HG03196 (cell line): ENCODE measurements around the gene FILIP1L.

Experiments used
- ATAC-seq: cut with Tn5 transposase; IDR thresholded peaks from one replicate; pipeline ENCODE4 v1.9.1; 2021; ENCODE audit not compliant: unreplicated experiment

FILIP1L gene

DNA sequence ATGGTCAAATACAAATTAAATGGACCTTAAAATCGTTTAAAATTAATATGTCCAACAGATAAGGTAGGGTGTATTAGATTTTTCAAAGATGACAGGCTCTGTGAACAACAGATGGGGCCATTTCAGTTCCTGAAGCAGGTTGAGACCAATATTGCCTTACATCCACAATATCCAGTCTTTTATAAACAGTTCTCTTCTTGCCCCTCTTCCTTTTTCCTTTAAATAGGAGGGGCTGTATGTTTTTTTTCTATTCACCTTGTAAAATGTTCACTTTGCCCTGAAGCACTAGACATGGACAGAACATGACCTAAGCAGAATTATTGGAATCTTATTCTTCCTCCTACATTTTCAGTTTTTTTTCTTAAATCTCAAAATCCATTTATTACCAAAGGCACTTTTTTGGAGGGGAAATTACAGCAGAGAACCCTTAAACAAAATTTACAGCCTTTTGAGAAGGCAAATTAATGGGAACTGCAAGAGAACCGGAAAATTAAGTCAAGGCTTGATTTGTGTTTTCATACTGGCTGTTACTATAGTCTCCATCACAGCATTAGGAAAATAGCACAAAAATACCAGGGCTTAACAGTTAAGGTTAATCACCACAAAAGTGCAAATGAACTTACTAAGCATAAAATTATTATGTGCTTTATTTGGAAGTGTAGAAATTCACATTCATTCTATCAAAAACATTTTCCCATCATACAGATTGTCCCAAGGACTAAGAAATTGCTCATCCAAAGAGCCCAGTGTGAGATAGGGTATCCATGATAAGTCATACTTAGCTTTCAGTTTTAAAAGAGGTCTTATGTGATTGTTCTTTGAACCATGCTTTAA, 240.8 kb downstream of the FILIP1L start:
- ATAC-seq: no peak

DNA sequence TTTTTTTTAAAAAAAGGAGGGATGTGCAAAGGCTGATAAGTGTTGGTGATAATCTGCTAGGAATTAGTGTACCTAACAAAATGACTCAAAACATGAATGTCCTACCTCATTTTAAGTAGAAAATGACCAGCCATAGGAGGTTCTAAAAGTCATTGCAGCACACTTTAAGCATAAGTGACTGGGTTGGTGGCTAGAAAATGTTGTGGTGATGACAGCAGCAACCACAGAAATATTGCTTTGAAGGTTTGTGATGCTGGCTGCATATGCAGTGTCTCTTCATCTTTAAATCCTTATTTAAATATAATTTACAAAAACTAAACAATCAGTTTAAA, 241.4 kb downstream of the FILIP1L start:
- peak; percentile 44 for ATAC-seq

DNA sequence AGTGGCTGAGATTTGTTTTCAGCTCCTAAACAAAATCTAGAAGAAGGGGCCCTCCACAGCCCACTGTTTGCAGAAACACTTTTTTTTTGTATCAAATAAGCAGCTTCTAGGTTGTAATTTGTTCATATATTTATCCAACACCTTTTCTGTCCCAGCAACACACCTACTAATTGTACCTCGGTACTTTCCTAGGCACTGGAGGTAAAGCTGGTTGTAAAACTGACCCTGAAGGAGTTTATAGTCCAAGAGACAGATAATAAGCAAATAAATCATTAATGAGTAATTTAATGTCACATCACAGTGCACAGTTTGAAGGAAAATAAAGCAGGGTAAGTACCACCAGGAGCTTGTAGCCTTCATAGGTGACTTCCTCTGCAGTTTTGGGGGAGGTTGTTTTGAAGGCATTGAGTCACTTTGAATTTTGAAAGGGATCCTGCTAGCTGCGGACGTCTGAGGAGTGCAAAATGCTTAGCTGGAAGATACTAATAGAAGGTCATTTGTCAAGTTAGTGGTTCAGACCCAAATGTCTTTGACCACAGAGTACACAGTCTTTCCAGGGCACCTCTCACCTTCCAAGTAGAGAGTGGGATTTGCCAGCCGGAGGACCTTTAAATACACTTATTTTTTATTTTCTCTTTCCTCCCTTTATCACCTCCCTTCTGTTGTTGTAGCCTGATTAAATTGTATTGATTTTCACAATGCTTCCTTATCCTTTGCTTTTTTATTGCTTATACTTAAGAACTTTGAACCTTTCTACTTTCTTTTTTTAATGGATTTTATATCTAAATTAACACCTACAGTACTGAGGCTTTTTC, 242.9 kb downstream of the FILIP1L start:
- no peak for ATAC-seq

DNA sequence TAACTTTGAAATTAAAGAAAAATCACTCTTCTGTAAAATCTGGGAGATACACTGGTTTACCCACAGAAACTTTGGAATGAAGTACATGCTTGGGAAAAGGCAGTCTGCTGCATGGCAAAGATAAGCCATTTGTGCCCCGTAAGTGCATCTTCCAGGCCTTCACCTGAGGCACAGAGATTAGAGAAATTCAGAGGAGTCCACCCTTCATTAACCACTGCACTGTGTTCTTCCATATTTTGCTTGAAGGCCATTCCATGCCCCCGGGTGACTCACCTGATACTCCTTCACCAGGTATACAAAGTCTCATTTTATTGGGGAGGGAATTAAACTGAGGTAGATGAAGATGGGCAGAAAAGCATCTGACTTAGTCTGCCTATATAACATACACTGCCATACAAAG, 243.6 kb downstream of the FILIP1L start:
- no peak for ATAC-seq

DNA sequence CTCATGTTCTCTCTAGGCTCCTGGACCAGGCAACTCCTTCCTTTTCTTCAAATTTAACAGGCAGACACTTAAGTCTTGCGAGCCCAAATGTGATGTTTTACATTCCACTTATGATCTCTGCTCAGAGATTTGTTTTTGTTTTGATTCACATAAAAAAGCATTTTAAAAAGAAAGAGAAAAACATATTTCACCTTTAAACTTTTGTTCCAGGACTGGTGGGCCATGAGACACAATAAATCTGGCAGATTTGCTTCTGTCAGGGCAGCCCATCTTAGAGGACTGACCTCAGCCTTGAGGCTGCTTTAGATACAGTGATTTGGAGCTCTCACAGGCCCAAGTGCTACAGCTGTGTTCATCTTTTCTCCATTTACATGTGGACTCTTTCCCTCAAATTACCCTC, 244.7 kb downstream of the FILIP1L start:
- no peak for ATAC-seq

DNA sequence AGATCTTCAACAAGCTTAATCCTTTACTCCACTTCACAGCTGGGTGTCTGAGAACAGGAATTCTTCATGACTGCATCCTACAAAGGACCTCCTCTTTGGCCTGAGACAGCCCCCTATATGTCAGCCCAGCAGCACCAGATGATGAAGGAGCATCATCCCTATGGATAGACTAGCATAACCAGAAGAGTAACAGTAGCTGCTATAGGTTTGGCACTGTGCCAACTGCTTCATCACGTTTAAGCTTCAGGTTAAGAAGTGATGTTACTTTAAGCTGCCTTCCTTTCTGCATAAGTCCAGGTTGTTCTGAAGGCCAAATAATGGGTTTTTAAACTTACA, 246.0 kb downstream of the FILIP1L start:
- ATAC-seq: no peak

DNA sequence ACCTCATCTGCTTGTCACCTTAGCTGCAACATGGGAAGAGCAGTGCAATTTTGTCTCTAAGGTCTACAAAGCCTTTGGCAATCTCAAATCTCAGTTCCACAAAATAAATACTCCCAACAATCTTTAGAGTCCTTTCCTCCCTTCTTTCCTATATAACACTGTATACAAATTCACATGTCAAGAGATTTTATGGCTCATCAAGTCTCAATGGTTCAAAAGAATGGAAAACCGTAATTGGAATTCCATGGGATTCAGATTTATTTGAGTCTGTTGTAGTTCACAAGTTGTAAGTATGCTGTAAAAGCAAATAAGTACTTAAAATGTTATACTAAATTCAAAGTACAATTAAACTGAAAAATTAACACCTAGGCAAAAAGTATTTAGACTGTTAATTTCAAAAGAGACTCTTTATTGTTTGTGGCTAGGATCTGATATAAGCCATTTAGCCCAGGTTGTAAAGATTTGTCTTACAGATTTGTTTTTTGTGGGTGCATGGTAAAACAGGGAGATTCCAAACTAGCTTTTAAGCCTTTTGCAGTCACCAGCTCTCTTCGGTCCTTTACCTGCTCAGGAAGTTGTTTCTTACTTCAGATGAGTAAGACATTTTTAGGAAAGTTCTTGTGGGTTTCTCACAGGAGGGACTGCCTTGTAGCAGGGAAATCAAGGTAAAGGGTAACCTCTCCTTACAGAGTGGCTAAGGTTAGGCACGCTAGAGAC, 246.5 kb downstream of the FILIP1L start:
- no peak for ATAC-seq

DNA sequence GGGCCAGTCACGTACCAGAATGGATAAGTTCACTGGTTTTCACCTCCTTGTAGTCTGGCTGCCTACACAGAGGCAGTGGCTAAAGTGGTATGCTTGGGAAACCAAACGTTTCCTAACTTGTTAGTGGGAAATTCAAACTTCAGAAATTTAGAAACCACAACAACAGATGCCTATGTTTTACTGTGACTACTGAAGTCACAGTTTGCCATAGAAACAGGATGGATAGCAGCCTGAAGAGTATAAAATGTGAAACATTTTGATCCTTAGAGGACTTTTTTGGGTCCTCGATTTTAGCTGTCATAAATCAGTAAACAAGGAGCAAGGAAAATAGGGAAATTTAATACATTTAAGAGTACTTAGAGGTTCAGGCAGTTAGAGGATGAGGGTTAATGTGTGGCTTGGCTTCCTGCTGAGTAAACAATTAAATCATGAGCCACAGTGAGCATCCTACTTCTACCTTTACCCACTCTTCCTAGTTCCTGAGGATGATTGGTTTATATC, 248.0 kb downstream of the FILIP1L start:
- ATAC-seq: peak; percentile 45

DNA sequence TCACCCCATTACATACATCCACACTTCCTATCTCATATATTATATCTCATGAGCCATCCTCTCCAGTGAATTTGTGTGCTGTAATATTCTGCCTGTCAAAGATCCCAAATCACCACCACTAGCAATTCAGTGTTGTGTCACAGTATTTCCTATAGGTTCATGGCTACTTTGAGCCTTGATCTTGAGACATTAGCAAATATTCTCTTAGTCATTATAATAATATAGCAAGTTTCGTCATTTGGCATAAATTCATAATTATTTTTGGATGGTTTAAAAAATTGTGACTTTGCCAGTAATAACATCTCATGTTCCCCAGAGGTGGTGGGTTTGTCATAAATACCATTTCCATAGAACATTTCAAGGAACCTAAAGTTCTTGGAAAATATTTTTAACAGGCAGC, 249.0 kb downstream of the FILIP1L start:
- ATAC-seq: no peak

DNA sequence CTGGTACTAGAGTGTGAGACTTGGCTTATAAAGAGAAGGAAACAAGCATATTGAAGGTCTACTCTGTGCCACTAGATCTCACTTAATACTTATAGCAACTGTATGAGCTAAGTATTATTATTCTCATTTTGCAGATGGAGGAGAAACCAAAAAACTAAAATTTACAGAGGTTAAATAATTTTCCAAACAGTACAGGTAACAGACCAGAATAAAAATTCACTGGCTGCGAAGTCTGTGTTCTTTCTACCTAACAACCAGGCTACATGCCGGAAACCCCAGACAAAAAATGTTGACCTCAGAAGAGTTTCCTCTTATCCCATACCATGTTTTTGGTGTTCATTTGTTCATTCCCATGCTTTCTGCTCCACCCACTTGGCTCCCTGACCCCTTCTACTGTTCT, 250.0 kb downstream of the FILIP1L start:
- ATAC-seq: no peak

DNA sequence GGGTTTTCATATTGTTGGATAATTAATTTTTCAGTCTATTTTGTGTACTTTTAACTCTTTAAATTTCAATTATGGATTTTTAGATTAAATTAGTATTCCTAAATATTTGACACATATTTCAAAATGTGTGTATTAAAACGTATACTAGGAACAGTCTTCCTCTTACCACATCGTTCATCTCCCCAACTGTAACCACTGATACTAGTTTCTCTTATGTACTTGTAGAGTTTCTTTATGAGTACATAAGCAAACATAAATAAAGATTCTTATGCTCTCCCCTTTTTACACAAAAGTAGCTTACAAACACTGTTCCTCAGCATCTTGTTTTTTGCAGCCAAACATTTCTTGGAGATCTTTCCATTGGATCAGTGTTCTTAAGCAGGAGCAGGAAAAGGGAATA, 250.7 kb downstream of the FILIP1L start:
- no peak for ATAC-seq

DNA sequence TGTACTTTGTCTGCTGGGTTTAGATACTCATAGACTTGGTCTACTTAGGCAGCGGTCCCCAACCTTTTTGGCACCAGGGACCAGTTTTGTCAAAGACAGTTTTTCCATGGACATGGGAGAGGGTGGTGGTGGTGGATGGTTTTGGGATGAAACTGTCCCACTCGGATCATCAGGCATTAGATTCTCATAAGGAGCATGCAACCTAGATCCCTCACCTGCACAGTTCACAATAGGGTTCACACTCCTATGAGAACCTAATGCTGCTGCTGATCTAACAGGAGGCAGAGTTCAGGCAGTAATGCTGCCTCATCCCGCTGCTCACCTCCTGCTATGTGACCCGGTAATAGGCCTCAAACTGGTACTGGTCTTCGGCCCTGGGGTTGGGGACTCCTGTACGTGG, 251.3 kb downstream of the FILIP1L start:
- ATAC-seq: no peak

DNA sequence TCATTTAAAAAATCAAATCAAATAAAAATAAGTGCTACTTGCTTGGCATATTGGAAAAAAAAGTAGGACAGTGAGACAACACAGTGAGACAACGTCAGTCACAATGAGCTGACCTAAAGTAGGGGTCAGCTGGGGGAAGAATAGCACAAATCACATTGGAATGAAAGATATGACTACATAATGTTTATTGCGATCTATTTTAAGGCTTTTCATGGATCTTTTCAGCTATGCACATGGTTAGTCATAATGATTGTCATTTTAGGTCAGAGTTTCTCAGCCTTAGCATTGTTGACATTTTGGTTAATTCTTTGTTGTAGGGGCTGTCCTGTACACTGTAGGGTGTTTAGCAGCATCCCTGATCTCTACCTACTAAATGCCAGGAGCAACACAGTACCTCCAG, 252.1 kb downstream of the FILIP1L start:
- no peak for ATAC-seq

DNA sequence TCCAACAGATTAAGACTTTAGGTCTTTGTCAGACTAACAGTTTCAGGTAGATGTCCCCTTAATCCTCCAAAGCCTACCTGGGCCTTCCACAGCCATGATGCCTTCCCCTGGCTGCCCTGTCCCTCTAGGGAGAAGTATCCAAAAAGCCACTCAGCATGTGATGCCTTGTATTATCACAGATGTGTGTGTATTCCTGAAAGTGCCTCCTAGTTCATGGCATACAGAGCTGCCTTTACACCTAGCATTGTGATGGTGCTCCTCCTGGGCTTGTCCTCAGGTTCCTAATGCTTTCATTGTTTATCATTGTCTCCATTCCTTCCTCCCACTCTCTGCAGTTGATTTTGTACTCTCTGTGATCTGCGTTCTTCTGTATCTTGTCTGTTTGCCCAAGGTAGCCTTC, 253.1 kb downstream of the FILIP1L start:
- no peak for ATAC-seq

DNA sequence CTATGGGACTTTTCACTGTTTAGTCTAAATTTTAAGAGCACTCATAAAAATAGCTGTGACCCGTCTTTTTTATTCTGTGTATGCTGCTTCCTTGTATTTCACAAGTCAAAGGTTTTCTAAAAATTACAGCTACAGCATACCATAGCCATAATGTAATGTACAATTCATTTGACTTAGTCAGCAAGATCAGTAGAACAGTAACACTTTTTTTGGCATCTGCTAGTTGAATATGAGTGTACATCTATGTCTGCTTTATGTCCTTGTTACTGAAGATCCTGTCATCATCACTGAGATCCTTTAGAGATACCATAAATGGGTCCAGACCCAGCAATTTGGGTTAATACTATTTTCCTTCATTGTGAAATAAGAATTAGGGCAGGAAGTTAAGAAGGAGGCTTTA, 254.5 kb downstream of the FILIP1L start:
- no peak for ATAC-seq

DNA sequence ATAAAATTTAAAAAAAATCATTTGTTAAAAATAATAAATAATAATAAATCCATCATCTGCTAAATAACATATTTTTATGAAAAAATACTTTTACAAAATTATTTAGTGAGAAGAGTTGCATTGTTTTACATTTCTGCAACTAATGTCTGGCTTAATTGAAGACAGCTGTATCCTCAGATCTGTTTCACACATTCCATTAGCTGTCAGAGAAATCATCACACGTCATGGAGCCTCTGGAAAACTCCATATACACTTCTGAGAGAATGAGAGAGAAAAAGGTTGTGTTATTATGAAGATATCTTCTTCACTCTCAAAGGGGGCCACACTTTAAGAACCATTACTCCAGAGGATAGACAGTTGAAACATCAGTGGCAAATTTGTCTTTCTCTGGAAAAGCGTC, 255.8 kb downstream of the FILIP1L start:
- no peak for ATAC-seq

DNA sequence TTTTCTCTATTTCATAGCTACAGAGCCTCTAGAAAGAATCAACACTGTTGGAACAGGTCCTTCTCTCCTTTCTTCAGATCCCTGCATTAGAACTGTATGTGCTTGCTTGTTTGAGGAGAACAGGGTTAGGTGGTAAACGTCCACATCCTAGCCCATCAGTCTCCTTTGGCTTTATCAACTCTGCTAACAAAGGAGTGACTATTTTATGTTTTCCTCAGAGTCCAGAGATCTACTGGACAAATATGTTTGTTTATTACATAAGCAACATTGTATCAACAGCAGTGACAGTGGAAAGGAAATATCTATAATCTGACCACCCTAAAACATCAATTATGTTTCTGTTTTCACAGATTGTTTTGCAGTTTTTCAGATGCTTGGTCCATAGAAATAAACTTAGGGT, 257.0 kb downstream of the FILIP1L start:
- no peak for ATAC-seq

DNA sequence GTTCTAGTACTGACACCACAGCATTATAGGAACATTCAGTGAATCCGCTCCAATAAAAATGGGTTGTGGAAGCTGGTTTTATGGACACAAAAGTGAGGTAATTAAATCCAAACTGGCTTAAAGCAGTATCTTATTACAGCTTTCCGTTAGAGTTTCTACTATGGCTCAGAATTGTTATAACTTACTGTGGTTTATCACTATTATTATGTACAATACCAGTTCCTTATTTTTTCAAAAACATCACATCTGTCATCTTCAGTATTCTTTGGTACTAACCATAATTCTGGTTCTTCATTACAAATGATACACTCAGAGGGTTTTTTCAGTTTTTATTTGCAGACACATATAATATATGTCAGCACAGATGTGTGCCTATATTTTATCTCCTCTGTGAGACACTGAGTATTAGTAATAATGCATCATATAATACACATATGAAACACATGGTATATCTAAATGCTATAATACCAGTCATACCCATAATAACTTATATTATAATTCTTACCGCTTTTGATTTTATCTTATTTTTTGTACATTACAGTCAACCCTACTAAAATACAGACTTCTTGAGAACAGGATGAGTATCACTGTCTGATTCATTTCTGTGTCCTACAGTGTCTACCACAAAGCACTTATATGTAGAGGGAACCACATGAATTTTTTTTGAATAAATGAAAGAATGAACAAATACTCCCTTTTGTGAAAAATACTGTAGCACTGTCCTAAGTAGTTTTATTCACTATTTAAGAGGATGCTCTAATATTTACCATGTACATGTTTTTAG, 257.7 kb downstream of the FILIP1L start:
- no peak for ATAC-seq

DNA sequence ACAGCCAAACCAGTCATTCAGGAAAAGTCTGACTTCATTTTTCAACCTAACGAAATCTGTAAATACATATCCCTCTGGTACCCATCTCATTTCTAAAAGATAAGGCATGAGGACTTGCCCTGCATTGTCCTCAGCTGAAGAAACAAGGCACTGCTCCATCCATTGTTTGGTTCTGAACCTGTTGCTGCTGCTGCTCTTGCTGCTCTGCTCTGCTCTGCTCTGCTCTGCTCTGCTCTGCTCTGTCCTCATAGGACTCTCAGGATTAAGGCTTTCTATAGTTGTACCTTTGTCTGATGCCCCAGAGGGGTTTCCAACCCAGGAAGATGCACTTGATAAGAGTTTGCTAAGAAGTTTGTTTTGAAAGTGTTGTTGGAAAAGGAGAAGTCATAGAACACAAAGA, 258.4 kb downstream of the FILIP1L start:
- ATAC-seq: no peak

DNA sequence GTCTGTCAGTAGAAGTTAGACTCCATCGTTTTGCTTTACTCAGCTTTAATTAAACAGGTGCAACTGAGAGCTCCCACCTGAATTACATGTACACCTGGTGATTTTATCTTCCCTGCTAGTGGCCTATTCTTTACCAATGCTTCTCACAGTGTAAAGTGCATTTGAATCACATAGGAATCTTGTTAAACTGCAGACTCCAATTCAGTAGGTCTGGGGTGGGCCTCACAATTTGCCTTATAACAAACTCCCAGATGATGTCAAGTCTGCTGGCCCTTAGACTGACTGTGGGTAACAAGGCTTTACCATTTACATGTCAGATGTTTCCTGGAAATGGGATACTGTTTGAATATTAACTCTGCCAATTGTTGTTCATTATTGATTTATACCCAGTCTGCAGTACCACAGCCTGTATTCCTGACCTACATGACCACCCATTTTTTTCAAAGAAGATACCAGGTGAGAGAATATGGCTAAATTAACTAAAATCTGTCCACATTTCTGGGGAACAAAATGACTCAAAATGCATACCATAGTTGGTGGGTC, 259.5 kb downstream of the FILIP1L start:
- no peak for ATAC-seq

DNA sequence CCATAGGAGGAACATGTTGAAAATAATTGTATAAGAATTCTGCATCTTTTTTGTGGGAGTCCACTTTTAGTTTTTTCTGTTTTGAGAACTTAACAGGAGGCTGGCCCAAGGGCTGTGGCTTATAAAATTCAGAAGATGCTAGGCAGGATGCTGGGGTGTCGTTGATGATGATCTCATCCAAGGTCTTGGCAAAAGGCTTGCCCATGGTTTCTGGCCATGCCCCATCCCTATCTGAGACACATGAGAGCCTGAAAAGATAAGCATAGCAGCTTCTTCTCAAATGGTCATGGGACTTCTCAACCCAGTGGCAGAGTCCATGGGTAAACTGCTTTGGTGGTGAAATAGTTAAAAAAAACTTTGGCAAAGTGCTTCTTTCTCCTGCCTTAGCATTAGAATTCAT, 261.4 kb downstream of the FILIP1L start:
- no peak for ATAC-seq
